Stimulated activated CD4-positive, alpha-beta T cell treated with anti-CD3 and anti-CD28 coated beads, Interleukin-4, amount 100 ng/mL, for 1 hour (primary cell): ENCODE measurements around the gene ZNF563.

Experiments
- DNase-seq: peaks from one replicate; pipeline ENCODE4 v3.0.0-alpha.2; 2020

The ZNF563 gene

DNA sequence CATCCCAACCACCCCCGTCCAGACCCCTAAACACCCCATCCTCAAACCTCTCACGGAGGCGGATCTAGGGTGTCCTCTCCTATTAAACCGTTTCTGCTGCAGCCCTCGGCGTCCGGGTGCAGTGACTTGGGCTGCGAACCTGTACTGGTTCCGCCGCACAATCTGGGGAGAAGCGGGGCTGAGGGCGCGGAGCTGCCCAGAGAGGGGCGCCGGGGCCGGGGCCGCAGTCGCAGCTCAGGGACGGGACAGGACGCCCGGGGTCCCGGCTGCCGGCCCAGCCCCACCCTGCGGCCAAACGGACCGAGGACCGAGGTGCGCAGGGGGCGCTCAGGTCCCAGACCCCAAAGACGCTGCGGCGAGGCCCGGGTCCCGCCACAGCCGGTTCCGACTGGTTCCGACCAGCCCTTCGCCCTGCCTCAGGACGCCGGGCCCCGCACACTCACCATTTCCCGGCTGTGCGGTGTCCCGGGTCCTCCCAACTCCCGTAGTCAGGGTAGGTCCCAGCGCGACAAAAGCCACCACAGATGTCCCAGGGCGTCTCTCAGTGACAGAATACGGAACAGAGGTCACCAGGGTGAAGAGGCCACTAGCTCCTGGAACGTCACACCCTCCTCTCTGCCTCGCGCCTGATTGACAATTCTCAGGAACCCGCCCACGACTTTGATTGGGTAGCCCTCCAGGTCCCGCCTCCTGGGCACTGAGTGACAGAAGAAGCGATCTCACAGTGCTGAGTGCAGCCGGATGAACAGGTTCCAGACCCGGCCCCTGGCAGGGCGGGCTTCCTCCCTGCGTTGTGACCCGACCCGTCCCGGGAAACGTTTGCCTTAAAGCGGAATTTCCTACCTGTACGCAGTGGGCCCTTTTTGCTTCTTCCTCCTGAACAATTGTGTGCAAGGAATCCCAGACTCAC is 38.9 kb downstream of the ZNF563 start, which contains the start of gene ZNF44:
TSS of gene ZNF44 (minus strand) at position 635 of the 910 bp plus-strand sequence. CDS start at position 446, 189 bp downstream.
- DNase-seq, result peak; percentile 94

DNA sequence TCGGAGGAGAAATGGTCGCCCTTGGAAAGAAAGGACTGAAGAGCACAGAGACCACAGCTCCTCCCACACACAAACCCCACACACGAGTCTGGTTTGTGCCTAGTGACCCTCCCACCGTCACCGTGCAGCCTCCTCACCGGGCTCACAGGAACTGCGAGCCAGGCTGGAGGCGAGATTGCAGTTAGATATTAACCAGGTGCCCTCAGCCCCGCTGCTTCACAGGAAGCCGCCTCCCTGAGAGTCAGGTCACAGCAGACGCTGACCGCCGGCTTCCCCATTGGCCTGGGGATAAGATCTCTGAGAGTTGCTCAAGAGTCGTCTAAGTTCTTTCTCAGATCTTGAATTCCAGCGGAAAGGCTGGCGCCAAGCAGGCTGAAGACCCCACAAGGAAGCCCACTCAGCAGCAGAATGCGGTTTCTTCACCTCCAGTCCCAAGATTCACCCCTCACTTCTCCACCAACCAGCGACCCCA is 39.6 kb downstream of the ZNF563 start:
- peak; percentile 42 for DNase-seq

DNA sequence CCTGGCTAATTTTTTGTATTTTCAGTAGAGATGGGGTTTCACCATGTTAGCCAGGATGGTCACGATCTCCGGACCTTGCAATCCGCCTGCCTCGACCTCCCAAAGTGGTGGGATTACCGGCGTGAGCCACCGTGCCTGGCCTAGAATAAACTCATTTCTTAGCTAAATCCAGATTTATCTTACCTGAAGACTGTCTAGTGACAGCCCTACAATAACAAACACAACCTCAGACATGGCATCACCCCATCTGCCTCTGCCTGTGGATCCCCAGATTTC is 43.7 kb downstream of the ZNF563 start:
- no peak for DNase-seq

DNA sequence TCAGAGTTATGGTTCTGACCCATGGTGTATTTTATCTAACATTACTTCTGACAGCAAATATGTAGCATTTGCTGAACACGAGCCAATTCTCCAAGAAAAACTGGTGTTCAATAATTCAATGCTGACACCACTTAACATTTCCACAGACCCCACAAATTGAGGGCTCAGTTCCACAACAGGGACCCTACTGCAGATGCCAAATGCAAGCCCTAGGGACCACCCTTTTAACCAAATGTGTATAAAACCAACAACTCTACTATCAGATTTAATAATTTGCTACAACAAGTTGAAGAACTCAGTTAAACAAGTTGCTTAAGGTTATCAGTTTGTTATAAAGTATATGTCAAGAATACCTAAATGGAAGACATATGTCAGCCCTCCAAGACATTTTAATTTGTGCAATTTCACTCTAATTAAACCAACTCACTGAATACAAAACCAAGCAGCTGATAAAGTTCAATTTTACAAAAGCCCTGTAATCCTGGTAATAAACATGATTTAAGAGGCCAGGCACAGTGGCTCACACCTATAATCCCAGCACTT is 45.4 kb downstream of the ZNF563 start:
- no peak for DNase-seq

DNA sequence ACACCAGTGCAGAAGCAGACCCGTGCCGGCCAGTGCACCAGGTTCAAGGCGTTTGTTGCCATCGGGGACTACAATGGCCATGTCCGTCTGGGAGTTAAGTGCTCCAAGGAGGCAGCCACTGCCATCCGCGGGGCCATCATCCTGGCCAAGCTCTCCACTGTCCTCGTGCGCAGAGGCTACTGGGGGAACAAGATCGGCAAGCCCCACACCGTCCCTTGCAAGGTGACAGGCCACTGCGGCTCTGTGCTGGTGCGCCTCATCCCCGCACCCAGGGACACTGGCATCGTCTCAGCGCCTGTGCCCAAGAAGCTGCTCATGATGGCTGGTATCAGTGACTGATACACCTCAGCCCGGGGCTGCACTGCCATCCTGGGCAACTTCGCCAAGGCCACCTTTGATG is 48.8 kb downstream of the ZNF563 start:
- DNase-seq, result no peak

DNA sequence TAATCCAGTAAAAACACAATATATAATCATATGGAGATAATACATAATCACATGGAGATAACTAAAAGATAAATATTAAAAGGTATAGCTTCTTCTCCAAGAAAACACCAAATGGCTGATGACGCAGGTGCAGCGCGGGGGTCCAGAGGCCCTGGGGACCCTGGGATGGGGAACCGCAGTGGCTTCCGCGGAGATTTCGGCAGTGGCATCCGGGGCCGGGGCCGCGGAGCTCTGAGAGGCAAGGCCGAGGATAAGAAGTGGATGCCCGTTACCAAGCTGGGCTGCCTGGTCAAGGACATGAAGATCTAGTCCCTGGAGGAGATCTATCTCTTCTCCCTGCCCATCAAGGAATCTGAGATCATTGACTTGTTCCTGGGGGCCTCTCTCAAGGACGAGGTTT is 49.2 kb downstream of the ZNF563 start:
- DNase-seq, result no peak

DNA sequence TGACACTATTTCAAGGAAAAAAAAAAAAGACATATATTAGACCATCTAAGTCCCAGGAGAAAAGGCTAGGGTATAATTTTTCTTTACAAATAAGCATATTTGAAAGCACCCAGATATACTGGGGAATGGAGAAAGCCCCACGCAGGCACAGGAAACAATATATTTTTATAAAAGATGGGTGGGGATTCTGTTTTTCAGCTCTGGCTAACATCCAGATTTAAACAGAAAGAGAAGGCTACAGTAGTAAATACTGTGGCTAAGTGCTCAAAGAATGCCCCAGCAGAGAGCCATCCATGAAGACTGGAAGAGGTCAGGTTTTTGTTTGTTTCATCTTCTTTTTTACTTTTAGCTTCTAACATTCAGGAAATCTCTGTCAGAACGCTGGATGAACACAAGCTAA is 54.7 kb downstream of the ZNF563 start:
- DNase-seq, result no peak

DNA sequence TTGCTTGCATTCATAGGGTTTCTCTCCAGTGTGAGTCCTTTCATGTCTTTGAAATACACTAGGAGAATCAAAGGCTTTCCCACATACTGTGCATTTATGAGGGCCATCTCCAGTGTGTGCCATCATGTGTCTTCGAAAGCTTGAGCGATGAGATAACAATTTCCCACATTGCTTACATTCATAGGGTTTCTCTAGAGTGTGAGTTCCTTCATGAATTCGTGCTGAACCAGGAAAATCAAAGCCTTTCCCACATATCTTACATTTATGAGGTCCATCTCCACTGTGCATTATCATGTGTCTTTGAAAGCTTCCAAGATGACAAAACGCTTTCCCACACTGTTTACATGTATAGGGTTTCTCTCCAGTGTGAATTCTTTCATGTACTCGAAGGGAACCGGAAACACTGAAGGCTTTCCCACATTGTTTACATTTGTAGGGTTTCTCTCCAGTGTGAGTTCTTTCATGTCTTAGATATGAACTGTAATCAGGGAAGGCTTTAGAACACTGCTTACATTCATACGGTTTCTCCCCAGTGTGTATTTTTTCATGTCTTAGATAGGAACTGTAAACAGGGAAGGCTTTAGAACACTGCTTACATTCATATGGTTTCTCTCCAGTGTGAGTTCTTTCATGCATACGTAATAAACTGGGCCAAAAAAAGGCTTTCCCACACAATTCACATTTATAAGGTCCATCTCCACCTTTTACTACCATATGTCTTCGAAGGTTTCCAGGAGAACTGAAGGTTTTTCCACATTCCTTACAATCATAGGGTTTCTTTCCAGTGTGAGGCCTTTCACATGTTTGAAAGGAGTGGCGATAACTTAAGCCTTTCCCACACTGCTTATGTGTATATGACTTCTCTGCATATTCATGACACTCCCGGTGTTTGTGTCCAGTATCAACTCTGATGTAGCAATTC is 60.2 kb downstream of the ZNF563 start:
- no peak for DNase-seq

DNA sequence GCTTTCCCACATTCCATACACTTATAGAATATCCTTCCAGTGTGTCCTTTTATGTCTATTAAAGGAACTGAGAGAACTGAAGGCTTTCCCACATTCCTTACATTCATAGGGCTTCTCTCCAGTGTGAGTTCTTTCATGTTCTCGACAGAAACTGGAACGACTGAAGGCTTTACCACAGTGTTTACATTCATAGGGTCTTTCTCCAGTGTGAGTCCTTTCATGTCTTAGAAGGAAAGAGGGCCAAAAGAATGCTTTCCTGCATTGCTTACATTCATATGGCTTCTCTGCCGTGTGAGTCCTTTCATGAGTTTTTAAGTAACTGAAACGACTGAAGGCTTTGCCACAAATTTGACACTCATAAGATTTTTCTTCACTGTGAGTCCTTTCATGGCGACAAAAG is 61.0 kb downstream of the ZNF563 start:
- no peak for DNase-seq

DNA sequence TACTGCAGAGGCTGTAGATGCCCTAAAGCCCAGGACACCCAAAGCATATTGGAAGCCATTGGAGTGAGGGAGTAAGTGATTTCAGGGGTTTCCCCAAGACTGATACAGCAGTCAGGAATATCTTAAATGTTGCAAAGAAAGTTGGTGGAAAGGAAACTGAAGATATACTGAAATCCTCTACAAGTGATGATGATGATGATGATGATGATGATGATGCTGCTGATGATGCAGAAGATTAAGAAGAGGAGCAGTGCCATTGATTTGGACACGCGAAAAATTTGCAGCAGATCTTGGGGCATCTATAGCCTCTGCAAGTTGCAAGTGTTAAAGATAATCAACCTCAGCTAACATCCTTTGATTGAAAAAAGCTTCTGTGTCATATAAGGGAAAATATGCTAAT is 62.6 kb downstream of the ZNF563 start:
- DNase-seq, result no peak
